ENCODE data around the gene RAB20. TPM values are rescaled to one million over a fixed set of nuclear protein-coding genes. Genes with fewer than 3 reads are reported as not detected.
"Not testable (repeated sequence)": the region's sequence is repeated elsewhere in the genome, so short reads cannot be mapped to it uniquely, and the experiment has no call there.

Gene RAB20
- total and polyA plus RNA-seq, 9 donors, result 14.5 to 32.6 (median 22.0) TPM

DNA sequence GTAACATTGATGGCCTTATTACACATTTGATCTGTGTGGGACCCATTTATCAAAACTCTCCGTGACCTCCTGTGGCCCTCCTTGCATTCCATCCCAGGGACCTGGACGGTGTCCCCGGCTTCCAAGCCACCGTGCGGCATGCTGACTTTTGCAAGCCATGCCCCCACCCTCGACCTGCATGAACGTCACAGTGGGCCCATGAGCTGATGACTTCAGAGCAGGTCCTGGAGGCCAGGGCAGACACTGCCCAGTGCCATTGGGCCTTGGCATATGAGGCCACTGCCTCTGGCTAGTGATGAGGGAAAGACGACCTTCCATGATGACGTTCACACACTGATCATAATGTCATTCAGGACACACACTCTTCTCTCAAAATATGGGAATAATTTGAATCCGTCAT lies 62.8 kb downstream of the RAB20 start:
- Histone ChIP-seq H3K4me1 (ENCODE audit: insufficient read depth) (no peaks in the 10 kb centered on the region), H3K4me3 (no peak overlapping the region), H3K27ac (no peak overlapping the region), H3K9me3 (no peaks in the 10 kb centered on the region), H3K27me3 (no peaks in the 10 kb centered on the region), H3K36me3 (no peaks in the 10 kb centered on the region)
- TF ChIP-seq CTCF (IDR thresholded peaks at IDR 0.05), result no peak
- no peak for TF ChIP-seq POLR2A (IDR thresholded peaks at IDR 0.05)
- no peak for TF ChIP-seq EP300 (IDR thresholded peaks at IDR 0.05)
- no peak for DNase-seq
- intact Hi-C loops (cut with DNase I), result loop anchor here in 1 of 4 donors (5.0 kb wide), 1 partner anchor 36 kb away; no protein-coding TSS in a partner anchor
- WGBS, 3 donors, result 86 to 94% (median 91%) methylated on average over 10 of the region's 10 CpGs

- Histone ChIP-seq H3K36me3 (no peaks in the 10 kb centered on the region), H3K27ac (no peak overlapping the region), H3K4me1 (ENCODE audit: insufficient read depth) (no peaks in the 10 kb centered on the region), H3K9me3 (no peaks in the 10 kb centered on the region), H3K27me3 (no peaks in the 10 kb centered on the region), H3K4me3 (no peak overlapping the region)
- DNase-seq, result no peak
- WGBS, 3 donors, result 75 to 86% (median 78%) methylated on average over 5 of the region's 5 CpGs
- intact Hi-C loops (cut with DNase I), result loop anchor here in 1 of 4 donors (5.0 kb wide), 1 partner anchor 36 kb away; no protein-coding TSS in a partner anchor
- TF ChIP-seq POLR2A (IDR thresholded peaks at IDR 0.05), result no peak
- TF ChIP-seq CTCF (IDR thresholded peaks at IDR 0.05), result no peak
- TF ChIP-seq EP300 (IDR thresholded peaks at IDR 0.05), result no peak
These were observed 63.2 kb downstream of the RAB20 start for GRCh38 chr13:110498327-110498726.

DNA sequence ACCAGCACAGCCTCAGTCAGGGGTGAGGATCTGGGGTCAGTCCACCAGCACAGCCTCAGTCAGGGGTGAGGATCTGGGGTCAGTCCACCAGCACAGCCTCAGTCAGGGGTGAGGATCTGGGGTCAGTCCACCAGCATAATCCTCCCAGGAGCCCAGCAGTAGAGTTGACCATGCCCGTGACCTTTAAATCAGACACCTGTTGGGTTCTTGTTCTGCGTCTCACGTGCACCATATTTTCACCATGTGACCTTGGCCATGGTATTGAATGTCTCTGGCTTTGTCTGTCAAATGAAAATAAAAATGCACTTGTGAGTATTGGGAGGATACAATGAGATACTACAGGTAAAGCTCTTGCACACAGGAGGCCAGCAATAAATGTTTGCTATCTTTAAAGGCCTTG lies 63.6 kb downstream of the RAB20 start:
- H3K27ac ChIP-seq; DNase-seq; H3K27me3 ChIP-seq; H3K4me3 ChIP-seq; H3K4me1 ChIP-seq (ENCODE audit: insufficient read depth); H3K36me3 ChIP-seq; H3K9me3 ChIP-seq: not testable (repeated sequence)
- intact Hi-C loops (cut with DNase I), result loop anchor here in 1 of 4 donors (5.0 kb wide), 1 partner anchor 36 kb away; no protein-coding TSS in a partner anchor
- 91 to 95% (median 93%) methylated on average over 3 of the region's 3 CpGs for WGBS, 3 donors

DNA sequence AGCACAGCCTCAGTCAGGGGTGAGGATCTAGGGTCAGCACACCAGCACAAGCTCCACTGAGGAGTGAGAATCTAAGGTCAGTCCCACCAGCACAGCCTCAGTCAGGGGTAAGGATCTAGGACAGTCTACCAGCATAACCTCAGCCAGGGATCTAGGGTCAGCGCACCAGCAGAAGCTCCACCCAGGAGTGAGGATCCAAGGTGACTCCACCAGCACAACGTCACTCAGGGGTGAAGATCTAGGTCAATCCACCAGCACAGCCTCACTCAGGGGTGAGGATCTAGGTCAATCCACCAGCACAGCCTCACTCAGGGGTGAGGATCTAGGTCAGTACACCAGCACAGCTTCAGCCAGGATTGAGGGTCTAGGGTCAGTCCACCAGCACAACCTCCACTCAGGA lies 64.5 kb downstream of the RAB20 start:
- Histone ChIP-seq H3K4me3 (no peak overlapping the region), H3K4me1 (ENCODE audit: insufficient read depth) (no peaks in the 10 kb centered on the region), H3K27ac (no peak overlapping the region), H3K9me3 (no peaks in the 10 kb centered on the region), H3K36me3 (no peaks in the 10 kb centered on the region), H3K27me3 (no peaks in the 10 kb centered on the region)
- no peak for DNase-seq
- TF ChIP-seq CTCF (IDR thresholded peaks at IDR 0.05) (no peak), EP300 (IDR thresholded peaks at IDR 0.05) (no peak), POLR2A (IDR thresholded peaks at IDR 0.05) (no peak)
- WGBS, 3 donors, result 94 to 100% (median 94%) methylated on average over 2 of the region's 2 CpGs
- intact Hi-C loops (cut with DNase I), result loop anchor here in 1 of 4 donors (5.0 kb wide), 1 partner anchor 35 kb away; no protein-coding TSS in a partner anchor

GRCh38 chr13:110496281-110496680 lies 65.2 kb downstream of the RAB20 start:
- no peak for DNase-seq
- Histone ChIP-seq H3K36me3 (no peaks in the 10 kb centered on the region), H3K4me1 (ENCODE audit: insufficient read depth) (no peaks in the 10 kb centered on the region), H3K4me3 (no peak overlapping the region), H3K9me3 (no peaks in the 10 kb centered on the region), H3K27ac (no peak overlapping the region), H3K27me3 (no peaks in the 10 kb centered on the region)
- TF ChIP-seq CTCF (IDR thresholded peaks at IDR 0.05) (no peak), POLR2A (IDR thresholded peaks at IDR 0.05) (no peak), EP300 (IDR thresholded peaks at IDR 0.05) (no peak)
- intact Hi-C loops (cut with DNase I), result loop anchor here in 1 of 4 donors (5.0 kb wide), 1 partner anchor 34 kb away; no protein-coding TSS in a partner anchor
- 86 to 99% (median 93%) methylated on average over 3 of the region's 3 CpGs for WGBS, 3 donors
